GM19025 (cell line): Measurements from ENCODE around the gene CLSTN2.

Experiments
- ATAC-seq: cut with Tn5 transposase; IDR thresholded peaks from one replicate; pipeline ENCODE4 v1.9.1; 2021; ENCODE audit warnings: mild to moderate bottlenecking, low read depth, moderate library complexity; ENCODE audit not compliant: unreplicated experiment

CLSTN2 gene

GRCh38 chr3:140176526-140176925 is 241.5 kb downstream of the CLSTN2 start:
- no peak for ATAC-seq

- ATAC-seq, result no peak
These were observed 243.0 kb downstream of the CLSTN2 start for GRCh38 chr3:140177943-140178342.

DNA sequence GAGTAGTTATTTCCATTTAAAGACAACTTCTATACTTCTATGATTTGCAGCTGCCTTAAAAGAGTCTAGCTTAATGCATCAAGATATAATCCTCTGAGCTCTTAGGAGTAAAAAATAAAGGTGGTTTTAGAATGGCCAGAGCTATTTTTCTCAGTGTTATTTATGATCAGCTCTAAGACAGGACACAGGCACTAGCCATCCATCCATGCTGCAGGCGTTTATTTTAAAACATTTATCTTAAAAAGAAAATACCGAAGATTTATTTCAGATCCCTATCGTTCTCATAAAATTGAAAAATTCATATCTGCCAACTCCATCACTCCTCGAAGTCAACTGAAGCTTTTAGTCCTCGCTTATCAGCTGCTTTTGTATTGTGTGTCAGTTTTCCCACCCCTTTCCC is 243.5 kb downstream of the CLSTN2 start:
- no peak for ATAC-seq

DNA sequence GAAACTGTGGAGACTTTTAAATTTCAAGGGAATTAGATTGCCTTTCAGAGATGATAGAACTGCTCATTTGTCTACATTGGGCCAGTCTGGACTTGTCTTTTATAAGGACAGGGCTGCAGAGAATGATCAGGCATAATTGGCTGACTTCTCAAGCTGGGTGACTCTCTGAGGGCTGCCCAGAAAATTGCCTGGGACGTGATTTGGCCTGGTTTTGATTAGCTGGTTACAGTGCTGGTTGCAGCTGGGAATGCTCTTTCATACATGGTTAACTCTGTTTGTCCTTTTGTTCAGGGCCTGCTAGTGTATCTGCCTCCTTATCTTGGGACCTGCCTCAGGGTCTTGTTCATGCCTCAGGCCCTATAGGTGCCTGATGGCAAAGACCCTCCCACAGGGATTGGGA is 245.6 kb downstream of the CLSTN2 start:
- ATAC-seq, result no peak

DNA sequence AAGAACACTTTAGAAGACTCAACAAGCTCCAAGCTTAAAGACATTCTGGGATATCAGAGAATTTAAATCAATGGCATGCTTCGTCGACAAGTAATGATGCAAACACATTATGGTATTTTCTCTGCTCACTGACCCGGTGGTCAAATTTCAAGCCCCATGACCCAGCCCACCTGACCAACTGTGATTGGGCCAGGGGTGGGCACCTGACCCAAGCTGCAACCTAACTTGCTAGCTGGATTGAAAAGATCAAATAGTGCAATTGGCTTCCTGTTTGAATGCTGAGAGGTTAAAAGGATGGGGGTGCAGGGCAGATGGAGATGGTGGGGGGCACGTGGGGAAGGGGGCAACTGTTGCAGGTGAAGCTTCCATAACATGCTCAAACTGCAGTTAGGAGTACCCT is 250.4 kb downstream of the CLSTN2 start:
- ATAC-seq, result no peak

DNA sequence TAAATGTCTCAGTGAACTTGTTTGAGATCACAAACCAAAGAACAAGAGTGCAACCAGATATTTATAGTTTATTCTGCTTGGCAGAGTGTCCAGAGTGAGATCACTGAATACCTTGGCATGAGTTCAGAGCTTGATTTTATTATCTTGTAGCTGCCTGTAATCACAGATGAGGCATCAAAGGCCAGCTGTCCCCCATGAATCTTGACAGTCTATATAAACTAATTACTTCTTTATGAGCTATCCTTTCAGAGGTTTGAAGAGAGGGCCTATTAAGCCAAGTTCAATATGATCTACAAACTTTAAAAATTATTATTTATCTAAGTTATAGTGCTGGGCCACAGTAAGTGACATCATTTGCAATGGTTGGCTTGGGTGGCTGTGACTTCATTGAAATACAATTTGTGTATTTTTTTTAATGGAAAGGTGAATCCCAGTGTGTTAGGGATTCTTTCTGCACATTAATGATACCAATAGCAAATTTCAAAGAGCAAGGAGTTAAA is 251.5 kb downstream of the CLSTN2 start:
- ATAC-seq, result no peak

- ATAC-seq, result no peak
These were observed 252.0 kb downstream of the CLSTN2 start for GRCh38 chr3:140187028-140187427.

- ATAC-seq, result no peak
These were observed 252.8 kb downstream of the CLSTN2 start for GRCh38 chr3:140187656-140188221.

DNA sequence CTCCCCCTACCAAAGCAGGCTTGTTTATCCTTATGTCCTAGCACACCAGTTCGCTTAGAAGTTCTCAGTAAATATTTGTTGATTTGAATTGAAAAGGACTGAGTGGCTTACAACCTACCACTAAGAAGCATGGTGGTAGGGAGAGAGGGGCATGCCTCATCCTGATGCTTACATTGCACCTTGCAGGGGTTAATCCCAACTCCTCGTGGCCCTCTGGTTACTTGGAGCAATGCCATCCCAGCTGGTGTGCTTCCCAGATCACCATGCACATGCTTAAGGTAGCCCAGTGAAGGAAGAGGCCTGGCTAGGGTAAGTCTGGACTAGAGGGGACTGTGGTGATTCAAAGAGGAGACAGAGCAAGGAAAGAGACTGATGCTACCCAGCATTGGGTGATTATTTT is 253.3 kb downstream of the CLSTN2 start:
- no peak for ATAC-seq

GRCh38 chr3:140189267-140189666 is 254.3 kb downstream of the CLSTN2 start:
- ATAC-seq, result no peak

- ATAC-seq, result no peak
These were observed 255.0 kb downstream of the CLSTN2 start for GRCh38 chr3:140189976-140190375.

DNA sequence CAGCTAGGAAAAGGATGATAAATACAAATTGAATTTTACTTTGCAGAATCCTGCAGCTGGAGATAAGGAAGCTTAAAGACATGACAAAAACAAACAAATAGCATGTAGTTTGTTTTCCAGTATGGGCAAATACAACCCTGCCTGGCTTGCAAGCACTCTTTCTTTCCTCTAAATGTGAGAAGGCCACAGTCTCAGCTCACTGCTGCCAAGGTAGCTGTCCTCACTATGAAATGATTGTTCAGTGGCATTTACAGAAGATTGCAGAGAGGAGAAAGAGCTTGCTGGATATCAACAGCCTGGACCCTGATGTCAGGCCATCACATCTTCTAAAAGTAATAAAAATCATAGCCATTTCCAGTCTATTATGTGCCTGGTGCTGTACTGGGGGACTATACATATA is 262.0 kb downstream of the CLSTN2 start:
- ATAC-seq, result no peak

DNA sequence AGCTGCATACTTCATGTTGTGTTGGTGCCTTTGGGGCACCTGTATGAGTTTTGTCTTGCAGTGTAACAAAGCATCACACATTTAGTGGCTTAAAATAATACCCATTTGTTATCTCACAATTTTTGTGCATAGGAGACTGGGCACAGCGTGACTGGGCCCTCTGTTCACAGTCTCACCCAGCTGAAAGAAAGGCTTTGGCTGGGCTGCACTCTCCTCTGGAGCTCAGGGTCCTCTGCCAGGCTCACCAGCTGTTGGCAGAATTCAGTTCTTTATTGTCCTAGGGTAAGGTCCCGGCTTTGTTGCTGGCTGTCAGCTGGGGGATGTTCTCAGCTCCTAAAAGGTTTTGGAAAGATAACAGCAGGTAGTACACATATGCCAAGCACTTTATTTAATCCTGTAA is 263.3 kb downstream of the CLSTN2 start:
- no peak for ATAC-seq

DNA sequence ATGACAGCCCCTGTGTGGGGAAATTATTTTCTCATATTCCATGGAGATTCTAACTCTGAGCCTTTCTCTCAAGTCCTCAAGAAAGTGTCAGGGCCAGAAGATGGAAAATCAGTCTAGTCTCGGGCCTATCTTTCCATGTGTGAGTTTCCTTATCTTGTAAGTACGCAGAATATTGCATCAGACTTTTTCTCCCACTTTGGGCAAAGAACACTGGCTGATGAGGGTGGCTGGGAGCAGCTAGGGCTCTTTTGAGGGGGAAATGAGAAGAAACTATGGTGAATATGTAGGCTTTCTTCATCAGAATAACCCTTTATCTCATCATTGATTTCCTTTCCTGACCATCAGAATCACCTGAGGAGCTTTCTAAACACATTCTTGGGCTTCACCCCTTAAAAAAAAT is 264.0 kb downstream of the CLSTN2 start:
- no peak for ATAC-seq

DNA sequence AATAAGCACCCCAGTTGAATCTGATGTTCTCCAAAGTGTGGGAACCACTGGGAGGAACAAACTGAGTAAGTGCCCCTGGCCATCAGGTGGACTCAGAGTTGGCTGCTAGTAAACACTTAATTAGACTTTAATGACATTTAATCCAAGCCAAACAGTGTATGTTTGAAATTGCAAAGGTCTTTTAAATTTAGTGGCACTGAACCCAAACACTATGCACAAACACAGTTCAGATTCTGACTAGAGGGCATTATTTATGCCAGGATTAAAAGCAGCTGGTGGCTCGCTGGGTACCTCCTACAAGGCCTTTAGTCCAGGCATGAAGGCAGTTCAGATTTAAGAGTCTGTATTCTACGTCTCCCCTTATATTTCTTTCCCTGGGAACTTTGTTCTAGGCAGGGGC is 264.8 kb downstream of the CLSTN2 start:
- ATAC-seq, result no peak

GRCh38 chr3:140203510-140203909 is 268.5 kb downstream of the CLSTN2 start:
- no peak for ATAC-seq

DNA sequence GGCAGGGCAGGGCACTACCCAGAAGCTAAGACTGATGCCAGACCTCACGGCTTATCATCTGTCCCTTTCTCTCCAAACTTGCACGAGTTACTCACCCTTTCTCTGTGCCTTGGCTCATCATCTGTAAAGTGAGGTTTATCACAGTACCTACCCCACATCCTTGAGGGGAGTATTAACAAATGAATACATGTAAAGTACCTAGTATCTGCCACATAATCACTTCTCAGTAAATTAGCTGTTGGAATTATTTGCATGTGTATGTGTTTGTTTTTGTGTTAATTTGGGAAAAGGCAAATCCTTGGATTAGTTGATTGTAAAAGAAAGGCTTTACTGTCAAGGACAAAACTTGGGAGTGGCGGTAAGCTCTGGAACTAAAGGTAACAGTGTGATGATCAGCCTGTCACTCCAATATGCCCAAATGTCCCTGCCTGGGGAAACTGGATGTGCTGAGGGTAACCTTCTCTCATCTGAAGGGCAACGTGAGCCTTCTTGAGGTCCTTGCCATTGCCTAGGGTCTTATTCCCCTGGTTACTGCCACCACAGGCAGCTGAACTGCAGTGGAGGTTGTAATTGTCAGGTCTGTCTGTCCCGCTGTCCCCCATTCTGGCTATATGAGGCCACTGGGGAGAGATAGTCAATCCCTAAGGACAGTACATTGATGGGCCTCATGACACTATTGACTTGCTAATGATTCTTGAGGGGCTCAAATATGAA is 269.4 kb downstream of the CLSTN2 start:
- no peak for ATAC-seq

DNA sequence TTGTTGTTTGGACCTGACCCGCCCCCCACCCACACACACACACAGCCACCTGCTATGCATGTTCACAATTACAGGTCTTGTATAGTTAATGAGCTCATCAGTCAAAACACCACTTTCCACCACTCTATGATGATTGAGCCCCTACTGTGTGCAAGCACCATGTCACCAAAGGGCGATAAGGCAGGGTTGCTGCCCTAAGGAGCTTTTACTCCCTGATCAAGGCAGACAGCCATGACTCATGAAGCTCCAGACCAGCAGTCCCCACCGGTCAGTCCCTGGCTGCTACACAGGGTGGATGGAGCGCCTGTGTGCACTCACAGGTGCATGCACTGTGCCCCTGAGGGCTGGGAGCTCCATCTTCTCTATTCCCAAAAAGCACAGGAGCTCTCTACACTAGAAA is 270.6 kb downstream of the CLSTN2 start:
- no peak for ATAC-seq

DNA sequence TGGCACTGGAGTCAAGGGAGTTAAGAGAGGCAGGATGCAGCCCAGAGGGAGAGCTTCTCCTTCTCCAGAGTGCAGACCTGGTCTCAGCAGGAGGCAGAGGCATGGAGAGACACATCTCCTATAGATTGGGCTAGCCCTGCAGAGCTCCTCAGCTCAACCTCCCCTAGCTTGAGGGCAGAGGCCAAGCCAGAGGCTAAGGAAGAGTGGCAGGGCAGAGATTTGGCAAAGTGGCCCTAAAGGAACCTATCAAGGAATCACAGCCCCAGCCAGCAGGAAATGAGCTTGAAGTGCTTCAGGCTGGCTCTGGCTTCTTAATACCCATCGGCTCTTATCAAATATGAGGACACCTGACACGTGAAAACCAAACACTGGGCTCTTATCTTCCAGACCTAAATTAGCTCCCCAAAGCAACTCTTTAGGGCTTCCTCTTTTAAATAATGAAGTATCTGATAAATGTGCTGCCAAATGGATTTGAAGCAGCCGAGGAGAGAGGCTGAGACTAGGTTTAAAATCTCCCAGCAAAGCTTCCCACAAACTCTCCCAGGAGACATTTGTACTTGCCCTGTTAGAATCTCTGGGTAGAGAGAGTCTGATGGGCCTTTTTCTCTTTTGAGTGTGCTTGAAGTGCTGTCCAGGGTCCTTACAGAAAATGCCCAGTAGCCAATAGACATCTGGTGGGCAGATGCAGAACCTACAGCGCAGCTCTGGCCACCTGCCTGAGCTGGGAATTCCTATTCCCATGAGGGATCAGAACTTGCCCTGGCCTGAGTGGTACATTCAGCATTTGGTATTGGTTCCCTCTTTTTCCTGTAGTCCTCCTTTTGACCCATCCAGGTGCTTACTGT is 271.4 kb downstream of the CLSTN2 start:
- ATAC-seq, result no peak

DNA sequence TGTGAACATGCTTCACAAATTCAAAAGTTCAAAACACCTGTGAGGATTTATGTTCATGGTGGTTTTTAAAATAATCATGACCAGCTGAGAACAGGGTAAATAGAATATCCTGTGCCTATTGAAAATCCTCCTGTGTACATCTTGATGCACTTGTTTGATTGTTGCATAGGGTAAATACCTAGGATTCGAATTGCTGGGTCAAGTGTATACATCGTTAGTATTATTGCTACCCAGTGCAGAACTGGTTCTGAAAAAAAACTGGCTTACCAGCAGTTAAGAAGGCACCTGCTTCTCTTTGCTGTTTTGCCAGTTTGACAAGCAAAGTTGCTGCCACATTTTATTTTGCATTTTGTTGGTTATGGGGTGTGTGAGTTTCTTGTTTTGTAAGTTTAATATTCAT is 272.6 kb downstream of the CLSTN2 start:
- no peak for ATAC-seq

DNA sequence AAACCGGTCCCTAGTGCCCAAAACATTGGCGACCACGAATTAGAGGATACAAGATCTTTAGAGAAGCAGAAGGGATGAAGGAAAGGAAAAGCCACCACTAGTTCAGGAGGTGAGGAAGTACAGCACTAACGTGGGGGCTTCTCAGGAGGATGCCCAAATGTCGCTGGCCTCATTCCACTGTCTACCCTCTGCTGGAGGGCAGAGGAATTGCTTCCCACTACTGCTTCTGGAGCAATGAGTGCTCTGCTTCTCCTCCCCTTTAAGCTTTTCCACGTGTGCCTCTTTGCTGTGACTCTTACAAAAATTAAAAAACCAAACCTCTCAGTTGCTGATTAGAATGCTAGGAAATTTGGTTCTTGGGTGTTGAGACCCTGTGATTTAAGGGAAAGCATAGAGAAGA is 281.3 kb downstream of the CLSTN2 start:
- no peak for ATAC-seq

- ATAC-seq, result no peak
These were observed 284.3 kb downstream of the CLSTN2 start for GRCh38 chr3:140219291-140219690.
